Large intestine (tissue), 1 donor: ENCODE data around the gene SLC26A9. TPM values are rescaled to one million over a fixed set of nuclear protein-coding genes. Genes with fewer than 3 reads are reported as not detected.

Experiments used
- polyA plus RNA-seq: library from polyadenylated mRNA; unstranded; fragments of 120-200 nt; gene quantifications from one replicate; pipeline ENCODE4 v1.2.1, GENCODE V29; 2013

Gene SLC26A9
- polyA plus RNA-seq, 1 donor: 0.03 TPM

Other genes with a start within 250 kb of the SLC26A9 start
- 106 TPM for gene NUCKS1, start 193.3 kb downstream of the SLC26A9 start, polyA plus RNA-seq
- 121 TPM for gene RAB29, start 168.0 kb downstream of the SLC26A9 start, polyA plus RNA-seq
- 8.2 TPM for gene SLC41A1, start 130.3 kb downstream of the SLC26A9 start, polyA plus RNA-seq
- gene PM20D1, start 93.3 kb downstream of the SLC26A9 start, polyA plus RNA-seq: 1.1 TPM
- gene RAB7B, start 59.9 kb upstream of the SLC26A9 start, polyA plus RNA-seq: 5.4 TPM
- 19.6 TPM for gene CTSE, start 80.4 kb upstream of the SLC26A9 start, polyA plus RNA-seq
- gene RHEX, start 109.7 kb upstream of the SLC26A9 start, polyA plus RNA-seq: 0.45 TPM
- 0.81 TPM for gene AVPR1B, start 173.9 kb upstream of the SLC26A9 start, polyA plus RNA-seq